ENCODE measurements around the gene C3orf38. TPM values are rescaled to one million over a fixed set of nuclear protein-coding genes. Genes with fewer than 3 reads are reported as not detected.

C3orf38 gene
- total RNA-seq, 2 donors from 2014 or later = 35.9 to 37.9 TPM

GRCh38 chr3:88166419-88166971 lies 16.7 kb downstream of the C3orf38 start:
- no peaks in the 10 kb centered on the region for H3K27me3 ChIP-seq (ENCODE audit: control insufficient read depth, insufficient read depth, low read length, poor library complexity, severe bottlenecking)
- no peak for DNase-seq
- TF ChIP-seq CTCF (conservative IDR thresholded peaks at IDR 0.05) = no peak
- H3K9ac ChIP-seq (ENCODE audit: extremely low read depth, low read length, poor library complexity, severe bottlenecking) = no peak overlapping the region
- H3K4me1 ChIP-seq (ENCODE audit: control insufficient read depth, insufficient read depth, low read length) = no peaks in the 10 kb centered on the region
- 100% methylated on average over 1 of the region's 2 CpGs; no CpG with 5 or more reads in 1 of the 2 experiments for WGBS, 2 experiments (ENCODE audit: insufficient coverage in 1 of 2, insufficient read length in 1 of 2)
- Mint-ChIP-seq H3K27ac (no peak overlapping the region), H3K9me3 (peaks cover 4% of the 10 kb centered on the region), H3K4me1 (peaks cover 33% of the 10 kb centered on the region), H3K36me3 (ENCODE audit: low read depth) (peaks cover 30% of the 10 kb centered on the region), H3K27me3 (ENCODE audit: insufficient read depth) (no peaks in the 10 kb centered on the region), H3K4me3 (no peak overlapping the region)
- H3K4me3 ChIP-seq (ENCODE audit: low read length) = no peak overlapping the region
- H3K9me3 ChIP-seq (ENCODE audit: control insufficient read depth, low read length) = no peaks in the 10 kb centered on the region
- H3K27ac ChIP-seq (ENCODE audit: low read depth, low read length) = no peak overlapping the region
- peaks cover 23% of the 10 kb centered on the region for H3K36me3 ChIP-seq (ENCODE audit: control insufficient read depth, insufficient read depth, low read length)

GRCh38 chr3:88167173-88167572 lies 17.4 kb downstream of the C3orf38 start:
- no peak overlapping the region for H3K4me3 Mint-ChIP-seq
- no peak for TF ChIP-seq CTCF (conservative IDR thresholded peaks at IDR 0.05)
- H3K27me3 Mint-ChIP-seq (ENCODE audit: insufficient read depth) = no peaks in the 10 kb centered on the region
- Histone ChIP-seq H3K4me3 (ENCODE audit: low read length) (no peak overlapping the region), H3K36me3 (ENCODE audit: control insufficient read depth, insufficient read depth, low read length) (peaks cover 20% of the 10 kb centered on the region), H3K27ac (ENCODE audit: low read depth, low read length) (no peak overlapping the region), H3K9ac (ENCODE audit: extremely low read depth, low read length, poor library complexity, severe bottlenecking) (no peak overlapping the region), H3K9me3 (ENCODE audit: control insufficient read depth, low read length) (no peaks in the 10 kb centered on the region), H3K27me3 (ENCODE audit: control insufficient read depth, insufficient read depth, low read length, poor library complexity, severe bottlenecking) (no peaks in the 10 kb centered on the region), H3K4me1 (ENCODE audit: control insufficient read depth, insufficient read depth, low read length) (no peaks in the 10 kb centered on the region)
- DNase-seq = no peak
- H3K9me3 Mint-ChIP-seq = peaks cover 4% of the 10 kb centered on the region
- peaks cover 32% of the 10 kb centered on the region for H3K4me1 Mint-ChIP-seq
- WGBS, 2 experiments (ENCODE audit: insufficient coverage in 1 of 2, insufficient read length in 1 of 2) = 70 to 86% methylated on average over 2 to 6 of the region's 6 CpGs
- H3K27ac Mint-ChIP-seq = no peak overlapping the region
- H3K36me3 Mint-ChIP-seq (ENCODE audit: low read depth) = peaks cover 26% of the 10 kb centered on the region

- peaks cover 28% of the 10 kb centered on the region for H3K4me1 Mint-ChIP-seq
- H3K27me3 ChIP-seq (ENCODE audit: control insufficient read depth, insufficient read depth, low read length, poor library complexity, severe bottlenecking) = no peaks in the 10 kb centered on the region
- H3K4me3 ChIP-seq (ENCODE audit: low read length) = no peak overlapping the region
- H3K9ac ChIP-seq (ENCODE audit: extremely low read depth, low read length, poor library complexity, severe bottlenecking) = no peak overlapping the region
- peaks cover 4% of the 10 kb centered on the region for H3K9me3 Mint-ChIP-seq
- no peaks in the 10 kb centered on the region for H3K27me3 Mint-ChIP-seq (ENCODE audit: insufficient read depth)
- 95% methylated on average over 2 of the region's 2 CpGs; no CpG with 5 or more reads in 1 of the 2 experiments for WGBS, 2 experiments (ENCODE audit: insufficient coverage in 1 of 2, insufficient read length in 1 of 2)
- TF ChIP-seq CTCF (conservative IDR thresholded peaks at IDR 0.05) = no peak
- no peaks in the 10 kb centered on the region for H3K9me3 ChIP-seq (ENCODE audit: control insufficient read depth, low read length)
- DNase-seq = no peak
- no peaks in the 10 kb centered on the region for H3K4me1 ChIP-seq (ENCODE audit: control insufficient read depth, insufficient read depth, low read length)
- no peak overlapping the region for H3K4me3 Mint-ChIP-seq
- H3K36me3 Mint-ChIP-seq (ENCODE audit: low read depth) = peaks cover 23% of the 10 kb centered on the region
- no peak overlapping the region for H3K27ac Mint-ChIP-seq
- H3K36me3 ChIP-seq (ENCODE audit: control insufficient read depth, insufficient read depth, low read length) = peaks cover 20% of the 10 kb centered on the region
- no peak overlapping the region for H3K27ac ChIP-seq (ENCODE audit: low read depth, low read length)
Measured at GRCh38 chr3:88167704-88168103, 17.9 kb downstream of the C3orf38 start.
